Astrocyte (in vitro differentiated cells and primary cell): Measurements from ENCODE around the gene ALK. TPM values are rescaled to one million over a fixed set of nuclear protein-coding genes. Genes with fewer than 3 reads are reported as not detected.

Source experiments
- DNase-seq: peaks from one replicate; pipeline ENCODE4 v3.0.0-alpha.2; 2010; ENCODE audit warnings: low read depth
- FAIRE-seq: peaks from 2 replicates; lab custom pipeline; 2011; peaks lifted over from hg19 to GRCh38; lab: Jason Lieb, UNC
- H2AFZ ChIP-seq: 2 replicates; pipeline ENCODE4 v1.6.0; 2012; ENCODE audit warnings: low read depth, low read length, inconsistent platforms
- H3K27ac ChIP-seq: 2 replicates; pipeline ENCODE4 v1.5.1; 2011; ENCODE audit warnings: low read depth, low read length, inconsistent platforms
- H3K27me3 ChIP-seq: 2 replicates; pipeline ENCODE4 v1.6.0; 2011; ENCODE audit warnings: low read length, inconsistent platforms; ENCODE audit not compliant: insufficient read depth
- H3K36me3 ChIP-seq: 2 replicates; pipeline ENCODE4 v1.5.1; 2011; ENCODE audit warnings: low read length, inconsistent platforms; ENCODE audit not compliant: insufficient read depth
- H3K4me1 ChIP-seq: 2 replicates; pipeline ENCODE4 v1.5.1; 2011; ENCODE audit warnings: low read length, inconsistent platforms; ENCODE audit not compliant: insufficient read depth
- H3K4me2 ChIP-seq: 2 replicates; pipeline ENCODE4 v1.6.0; 2012; ENCODE audit warnings: low read length, inconsistent platforms
- H3K4me3 ChIP-seq: 2 replicates; pipeline ENCODE4 v1.5.1; 2011; ENCODE audit warnings: low read depth, mild to moderate bottlenecking, low read length, inconsistent platforms; ENCODE audit not compliant: insufficient read depth
- H3K79me2 ChIP-seq: 2 replicates; pipeline ENCODE4 v1.6.0; 2012; ENCODE audit warnings: mild to moderate bottlenecking, low read length, inconsistent platforms; ENCODE audit not compliant: insufficient read depth
- H3K9ac ChIP-seq: 2 replicates; pipeline ENCODE4 v1.6.0; 2012; ENCODE audit warnings: mild to moderate bottlenecking, low read length, inconsistent platforms
- H3K9me3 ChIP-seq: 2 replicates; pipeline ENCODE4 v1.5.1; 2012; ENCODE audit warnings: low read depth, mild to moderate bottlenecking, low read length, inconsistent platforms; ENCODE audit not compliant: insufficient read depth
- H4K20me1 ChIP-seq: 2 replicates; pipeline ENCODE4 v1.6.0; 2012; ENCODE audit warnings: low read length, inconsistent platforms; ENCODE audit not compliant: insufficient read depth
- H3K27ac Mint-ChIP-seq: one replicate; pipeline ENCODE4 v1.8.0; 2021; ENCODE audit warnings: mild to moderate bottlenecking, mixed read lengths; ENCODE audit not compliant: unreplicated experiment
- H3K27me3 Mint-ChIP-seq: one replicate; pipeline ENCODE4 v1.8.0; 2021; ENCODE audit warnings: low read depth, mixed read lengths; ENCODE audit not compliant: unreplicated experiment
- H3K36me3 Mint-ChIP-seq: one replicate; pipeline ENCODE4 v1.8.0; 2021; ENCODE audit warnings: low read depth, mixed read lengths; ENCODE audit not compliant: unreplicated experiment
- H3K4me1 Mint-ChIP-seq: one replicate; pipeline ENCODE4 v1.8.0; 2021; ENCODE audit warnings: low read depth, mixed read lengths; ENCODE audit not compliant: unreplicated experiment
- H3K4me3 Mint-ChIP-seq: one replicate; pipeline ENCODE4 v1.8.0; 2021; ENCODE audit warnings: mild to moderate bottlenecking, moderate library complexity, mixed read lengths; ENCODE audit not compliant: unreplicated experiment
- H3K9me3 Mint-ChIP-seq: one replicate; pipeline ENCODE4 v1.8.0; 2021; ENCODE audit warnings: mild to moderate bottlenecking, mixed read lengths; ENCODE audit not compliant: unreplicated experiment
- EZH2 ChIP-seq: IDR thresholded peaks from 2 replicates; pipeline ENCODE4 v1.6.1; 2012; ENCODE audit warnings: mild to moderate bottlenecking, low read length, inconsistent platforms; ENCODE audit not compliant: insufficient read depth
- total RNA-seq: library from RNA; stranded (reverse); gene quantifications from 2 replicates; pipeline ENCODE4 v1.2.1, GENCODE V29; 2021
- TF ChIP-seq, protein P1 (sequence below): IDR thresholded peaks from 2 replicates; pipeline ENCODE4 v1.5.1; 2011; ENCODE audit warnings: low read depth, mild to moderate bottlenecking, inconsistent platforms, low read length, moderate library complexity; ENCODE audit not compliant: insufficient read depth

Gene ALK
- total RNA-seq, 1 donor from 2014 or later, result 0.16 TPM

DNA sequence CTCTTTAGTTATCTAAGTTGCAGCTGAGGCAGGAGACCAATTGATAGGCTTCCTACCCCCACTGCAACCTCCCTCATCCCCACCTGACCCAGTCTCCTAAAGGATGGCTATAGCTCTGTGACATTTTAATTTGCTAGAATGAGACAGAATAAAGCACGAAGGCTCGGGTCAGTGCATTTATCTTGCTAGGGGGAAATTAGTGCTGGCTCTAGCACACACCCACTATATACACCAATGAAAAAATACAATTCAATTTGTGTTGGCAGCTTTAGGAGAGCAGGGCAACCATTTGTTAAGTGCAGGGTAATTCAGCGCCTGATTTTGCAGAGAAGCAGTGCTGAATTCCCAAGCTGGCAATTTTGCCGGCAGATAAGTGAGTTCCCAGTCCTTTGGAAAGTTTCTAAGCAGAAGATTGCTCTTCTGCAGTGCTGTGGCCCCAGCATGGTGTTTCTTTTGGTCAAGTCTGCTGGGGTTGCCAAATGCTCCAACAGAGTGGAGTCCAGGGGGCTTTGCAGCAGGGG is 346.0 kb downstream of the ALK start:
- no peak for FAIRE-seq
- H3K27ac ChIP-seq, result no peak overlapping the region

DNA sequence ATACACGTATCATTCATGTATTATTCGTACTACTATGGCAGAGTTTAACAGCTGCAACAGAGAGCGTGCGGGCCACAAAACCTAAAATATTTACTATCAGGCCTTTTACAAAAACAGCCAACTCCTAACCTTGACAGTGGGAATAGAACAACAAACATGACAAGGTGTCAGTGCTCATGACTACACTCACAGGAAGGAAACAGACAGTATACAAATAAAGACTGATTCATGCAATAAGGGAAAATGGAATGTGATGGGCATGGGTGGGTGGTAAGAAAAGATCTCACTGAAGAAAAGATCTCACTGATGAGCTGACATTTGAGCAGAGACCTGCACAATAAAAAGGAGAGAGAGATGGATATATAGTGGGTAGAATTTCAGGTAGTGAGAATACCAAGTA is 347.8 kb downstream of the ALK start:
- no peak for FAIRE-seq
- no peaks in the 10 kb centered on the region for H3K79me2 ChIP-seq
- no peak overlapping the region for H3K4me3 Mint-ChIP-seq
- DNase-seq, result no peak
- TF ChIP-seq EZH2, result no peak
- H3K9ac ChIP-seq, result no peak overlapping the region
- H3K9me3 Mint-ChIP-seq, result no peaks in the 10 kb centered on the region
- H2AFZ ChIP-seq, result no peak overlapping the region
- H3K36me3 ChIP-seq, result no peaks in the 10 kb centered on the region
- H3K4me3 ChIP-seq, result no peak overlapping the region
- no peaks in the 10 kb centered on the region for H3K9me3 ChIP-seq
- no peak overlapping the region for H3K27ac Mint-ChIP-seq
- no peaks in the 10 kb centered on the region for H3K4me1 Mint-ChIP-seq
- H3K27me3 ChIP-seq, result peaks cover 9% of the 10 kb centered on the region
- peaks cover 45% of the 10 kb centered on the region for H3K27me3 Mint-ChIP-seq
- H3K4me2 ChIP-seq, result no peak overlapping the region
- no peaks in the 10 kb centered on the region for H3K4me1 ChIP-seq
- H4K20me1 ChIP-seq, result no peaks in the 10 kb centered on the region
- H3K27ac ChIP-seq, result no peak overlapping the region
- H3K36me3 Mint-ChIP-seq, result no peaks in the 10 kb centered on the region

More for the DNA sequence above, 346.0 kb downstream of the ALK start:
- Mint-ChIP-seq H3K27me3 (peaks cover 38% of the 10 kb centered on the region), H3K36me3 (no peaks in the 10 kb centered on the region), H3K4me3 (no peak overlapping the region), H3K9me3 (peaks cover 4% of the 10 kb centered on the region), H3K27ac (no peak overlapping the region), H3K4me1 (no peaks in the 10 kb centered on the region)
- Histone ChIP-seq H2AFZ (no peak overlapping the region), H3K4me3 (no peak overlapping the region), H3K36me3 (no peaks in the 10 kb centered on the region), H3K4me1 (no peaks in the 10 kb centered on the region), H3K4me2 (no peak overlapping the region), H3K9me3 (no peaks in the 10 kb centered on the region), H4K20me1 (no peaks in the 10 kb centered on the region), H3K79me2 (no peaks in the 10 kb centered on the region), H3K9ac (no peak overlapping the region), H3K27me3 (peaks cover 2% of the 10 kb centered on the region)
- no peak for DNase-seq
- TF ChIP-seq, protein P1, sequence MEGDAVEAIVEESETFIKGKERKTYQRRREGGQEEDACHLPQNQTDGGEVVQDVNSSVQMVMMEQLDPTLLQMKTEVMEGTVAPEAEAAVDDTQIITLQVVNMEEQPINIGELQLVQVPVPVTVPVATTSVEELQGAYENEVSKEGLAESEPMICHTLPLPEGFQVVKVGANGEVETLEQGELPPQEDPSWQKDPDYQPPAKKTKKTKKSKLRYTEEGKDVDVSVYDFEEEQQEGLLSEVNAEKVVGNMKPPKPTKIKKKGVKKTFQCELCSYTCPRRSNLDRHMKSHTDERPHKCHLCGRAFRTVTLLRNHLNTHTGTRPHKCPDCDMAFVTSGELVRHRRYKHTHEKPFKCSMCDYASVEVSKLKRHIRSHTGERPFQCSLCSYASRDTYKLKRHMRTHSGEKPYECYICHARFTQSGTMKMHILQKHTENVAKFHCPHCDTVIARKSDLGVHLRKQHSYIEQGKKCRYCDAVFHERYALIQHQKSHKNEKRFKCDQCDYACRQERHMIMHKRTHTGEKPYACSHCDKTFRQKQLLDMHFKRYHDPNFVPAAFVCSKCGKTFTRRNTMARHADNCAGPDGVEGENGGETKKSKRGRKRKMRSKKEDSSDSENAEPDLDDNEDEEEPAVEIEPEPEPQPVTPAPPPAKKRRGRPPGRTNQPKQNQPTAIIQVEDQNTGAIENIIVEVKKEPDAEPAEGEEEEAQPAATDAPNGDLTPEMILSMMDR, result no peak
- TF ChIP-seq EZH2, result no peak

DNA sequence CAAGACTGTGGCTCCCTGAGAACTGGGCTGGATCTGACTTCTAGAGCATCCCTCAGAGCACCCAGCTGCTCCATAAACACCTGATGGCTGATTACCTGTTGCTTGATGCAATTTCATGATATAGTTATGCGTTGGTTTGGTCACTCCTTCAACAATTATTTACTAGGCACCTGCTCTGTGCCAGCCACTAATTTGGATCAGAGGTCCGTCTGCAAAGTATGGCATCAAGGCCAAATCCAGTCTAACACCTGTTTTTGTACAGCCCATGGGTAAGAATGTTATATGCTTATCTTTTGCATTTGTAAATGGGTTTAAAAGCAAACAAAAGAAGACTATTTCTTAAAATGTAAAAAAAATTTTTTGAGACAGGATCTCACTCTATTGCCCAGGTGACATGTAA is 348.2 kb downstream of the ALK start:
- no peaks in the 10 kb centered on the region for H3K36me3 Mint-ChIP-seq
- Histone ChIP-seq H3K9me3 (no peaks in the 10 kb centered on the region), H3K79me2 (no peaks in the 10 kb centered on the region), H4K20me1 (no peaks in the 10 kb centered on the region), H3K4me3 (no peak overlapping the region), H2AFZ (no peak overlapping the region), H3K4me1 (no peaks in the 10 kb centered on the region), H3K9ac (no peak overlapping the region), H3K36me3 (no peaks in the 10 kb centered on the region), H3K27me3 (peaks cover 14% of the 10 kb centered on the region), H3K4me2 (no peak overlapping the region), H3K27ac (no peak overlapping the region)
- H3K27me3 Mint-ChIP-seq, result peaks cover 47% of the 10 kb centered on the region
- H3K27ac Mint-ChIP-seq, result no peak overlapping the region
- no peaks in the 10 kb centered on the region for H3K4me1 Mint-ChIP-seq
- no peaks in the 10 kb centered on the region for H3K9me3 Mint-ChIP-seq
- no peak for FAIRE-seq
- no peak overlapping the region for H3K4me3 Mint-ChIP-seq
- TF ChIP-seq, protein P1, result no peak
- TF ChIP-seq EZH2, result no peak
- DNase-seq, result no peak
